ENCODE results near the gene CSN1S1.

CSN1S1 gene

GRCh38 chr4:69934150-69934549 is 3.3 kb downstream of the CSN1S1 start:
- no peak for TF ChIP-seq CTCF (IDR thresholded peaks at IDR 0.05; ENCODE audit: unreplicated experiment in 3 of 3)
- Mint-ChIP-seq H3K36me3 (ENCODE audit: low read depth) (no peaks in the 10 kb centered on the region), H3K27me3 (ENCODE audit: low read depth) (no peaks in the 10 kb centered on the region), H3K4me1 (no peaks in the 10 kb centered on the region), H3K4me3 (no peak overlapping the region), H3K27ac (no peak overlapping the region), H3K9me3 (no peaks in the 10 kb centered on the region)

GRCh38 chr4:69936566-69936965 is 5.7 kb downstream of the CSN1S1 start:
- no peaks in the 10 kb centered on the region for H3K9me3 Mint-ChIP-seq
- H3K4me1 Mint-ChIP-seq: no peaks in the 10 kb centered on the region
- no peaks in the 10 kb centered on the region for H3K36me3 Mint-ChIP-seq (ENCODE audit: low read depth)
- no peaks in the 10 kb centered on the region for H3K27me3 Mint-ChIP-seq (ENCODE audit: low read depth)
- no peak overlapping the region for H3K27ac Mint-ChIP-seq
- no peak overlapping the region for H3K4me3 Mint-ChIP-seq
- no peak for TF ChIP-seq CTCF (IDR thresholded peaks at IDR 0.05; ENCODE audit: unreplicated experiment in 3 of 3)

GRCh38 chr4:69951602-69952001 is 20.7 kb downstream of the CSN1S1 start:
- Mint-ChIP-seq H3K4me3 (no peak overlapping the region), H3K9me3 (no peaks in the 10 kb centered on the region), H3K4me1 (peaks cover 6% of the 10 kb centered on the region), H3K27me3 (ENCODE audit: low read depth) (no peaks in the 10 kb centered on the region), H3K27ac (peak overlapping the region in 2 of 3 experiments; percentile 6 to 10), H3K36me3 (ENCODE audit: low read depth) (no peaks in the 10 kb centered on the region)
- no peak for TF ChIP-seq CTCF (IDR thresholded peaks at IDR 0.05; ENCODE audit: unreplicated experiment in 3 of 3)

GRCh38 chr4:69957209-69957608 is 26.3 kb downstream of the CSN1S1 start:
- Mint-ChIP-seq H3K9me3 (no peaks in the 10 kb centered on the region), H3K4me1 (no peaks in the 10 kb centered on the region), H3K36me3 (ENCODE audit: low read depth) (no peaks in the 10 kb centered on the region), H3K4me3 (no peak overlapping the region), H3K27ac (no peak overlapping the region), H3K27me3 (ENCODE audit: low read depth) (peaks cover 4% of the 10 kb centered on the region)
- TF ChIP-seq CTCF (IDR thresholded peaks at IDR 0.05; ENCODE audit: unreplicated experiment in 3 of 3): no peak

- TF ChIP-seq CTCF (IDR thresholded peaks at IDR 0.05; ENCODE audit: unreplicated experiment in 3 of 3): no peak
- Mint-ChIP-seq H3K4me1 (no peaks in the 10 kb centered on the region), H3K27ac (no peak within 1 kb of the TSS), H3K9me3 (no peaks in the 10 kb centered on the region), H3K36me3 (ENCODE audit: low read depth) (no peaks in the 10 kb centered on the region), H3K27me3 (ENCODE audit: low read depth) (no peaks in the 10 kb centered on the region), H3K4me3 (no peak within 1 kb of the TSS)
These were observed 34.8 kb downstream of the CSN1S1 start, which contains the start of gene CSN2 for GRCh38 chr4:69965628-69966027. Gene CSN2 (minus strand): TSS chr4:69965728. CDS start chr4:69960995, 4,733 bp downstream.

GRCh38 chr4:69970071-69970470 is 39.2 kb downstream of the CSN1S1 start:
- Mint-ChIP-seq H3K27me3 (ENCODE audit: low read depth) (no peaks in the 10 kb centered on the region), H3K4me3 (no peak overlapping the region), H3K27ac (no peak overlapping the region), H3K36me3 (ENCODE audit: low read depth) (no peaks in the 10 kb centered on the region), H3K4me1 (peaks cover 8% of the 10 kb centered on the region), H3K9me3 (no peaks in the 10 kb centered on the region)
- TF ChIP-seq CTCF (IDR thresholded peaks at IDR 0.05; ENCODE audit: unreplicated experiment in 3 of 3): no peak

Data from nephron (organoid).